PC-3 (cell line): ENCODE data around the gene FAM120B. TPM values are rescaled to one million over a fixed set of nuclear protein-coding genes. Genes with fewer than 3 reads are reported as not detected.
A peak's percentile ranks its signal among the peaks of the same experiment; 100 is the strongest.

Experiments
- ATAC-seq: fragments of 200-7000 bp; cut with Tn5 transposase; 2 replicates; pipeline ENCODE4 v1.9.1; 2020; ENCODE audit warnings: mild to moderate bottlenecking, moderate library complexity
- Bru-seq: library from RNA; stranded (reverse); fragments of 400-500 nt; gene quantifications from one replicate; lab custom pipeline; 2021; lab: Mats Ljungman, UMichigan
- BruChase-seq, 2 experiments: library from RNA; stranded (reverse); fragments of 400-500 nt; gene quantifications; one replicate each; lab custom pipeline; 2021; lab: Mats Ljungman, UMichigan
- BruUV-seq: library from RNA; stranded (reverse); fragments of 400-500 nt; replicated peaks from 2 replicates; lab custom pipeline; 2021; lab: Mats Ljungman, UMichigan
- CTCF ChIA-PET: fragments of 300-600 bp; sonication (Branson Sonifier 250); formaldehyde crosslinking; loops from one replicate; lab custom pipeline; 2022; ENCODE audit warnings: antibody characterized with exemption; lab: Charles Lee
- POLR2A ChIA-PET: fragments of 300-600 bp; sonication (Branson Sonifier 250); formaldehyde crosslinking; loops from one replicate; lab custom pipeline; 2022; ENCODE audit warnings: antibody characterized with exemption; ENCODE audit not compliant: unreplicated experiment; lab: Charles Lee
- DNase-seq: peaks from one replicate; pipeline ENCODE4 v3.0.0-alpha.2; 2015
- H2AFZ ChIP-seq: fragments of 300-600 bp; sonication (generic); 2 replicates; pipeline ENCODE4 v1.6.0; 2016; ENCODE audit warnings: antibody characterized with exemption, low read length
- H3F3A ChIP-seq: fragments of 300-600 bp; sonication (generic); one replicate; pipeline ENCODE4 v1.6.0; 2017; ENCODE audit warnings: antibody characterized with exemption, low read length, control low read depth, mild to moderate bottlenecking; ENCODE audit not compliant: unreplicated experiment
- H3K27ac ChIP-seq: fragments of 300-600 bp; sonication (generic); 2 replicates; pipeline ENCODE4 v1.5.1; 2016; ENCODE audit warnings: mild to moderate bottlenecking, low read length
- H3K27me3 ChIP-seq: fragments of 300-600 bp; sonication (generic); 2 replicates; pipeline ENCODE4 v1.6.1; 2016; ENCODE audit warnings: low read length, mixed read lengths
- H3K36me3 ChIP-seq: fragments of 300-600 bp; sonication (generic); 2 replicates; pipeline ENCODE4 v1.6.1; 2016; ENCODE audit warnings: low read depth, mixed run types, low read length, mixed read lengths
- H3K4me1 ChIP-seq: fragments of 300-600 bp; sonication (generic); 2 replicates; pipeline ENCODE4 v1.5.1; 2016; ENCODE audit warnings: low read length; ENCODE audit not compliant: insufficient read depth
- H3K4me2 ChIP-seq: fragments of 300-600 bp; sonication (generic); 2 replicates; pipeline ENCODE4 v1.6.0; 2016; ENCODE audit warnings: low read length
- H3K4me3 ChIP-seq: fragments of 300-600 bp; sonication (generic); 2 replicates; pipeline ENCODE4 v1.5.1; 2016; ENCODE audit warnings: mild to moderate bottlenecking, low read length, mixed read lengths
- H3K79me2 ChIP-seq: fragments of 300-600 bp; sonication (generic); 2 replicates; pipeline ENCODE4 v1.6.1; 2017; ENCODE audit warnings: low read length, mixed read lengths
- H3K9ac ChIP-seq: fragments of 300-600 bp; sonication (generic); 2 replicates; pipeline ENCODE4 v1.6.0; 2016; ENCODE audit warnings: mild to moderate bottlenecking, low read length
- H3K9me2 ChIP-seq: fragments of 300-600 bp; sonication (generic); replicated peaks from 2 replicates; pipeline ENCODE4 v1.6.1; 2016; ENCODE audit warnings: mixed run types, low read length, mixed read lengths
- H3K9me3 ChIP-seq: fragments of 300-600 bp; sonication (generic); 2 replicates; pipeline ENCODE4 v1.6.1; 2016; ENCODE audit warnings: low read length, mixed read lengths
- H4K20me1 ChIP-seq: fragments of 300-600 bp; sonication (generic); 2 replicates; pipeline ENCODE4 v1.6.1; 2016; ENCODE audit warnings: low read length, mixed read lengths
- EZH2 ChIP-seq: fragments of 300-600 bp; sonication (generic); IDR thresholded peaks from one replicate; pipeline ENCODE4 v1.6.1; 2017; ENCODE audit warnings: antibody characterized with exemption, mild to moderate bottlenecking, low read length; ENCODE audit not compliant: unreplicated experiment
- EZH2phosphoT487 ChIP-seq: fragments of 300-600 bp; sonication (generic); IDR thresholded peaks from 2 replicates; pipeline ENCODE4 v1.6.1; 2018; ENCODE audit warnings: mild to moderate bottlenecking, antibody characterized with exemption, low read length, borderline replicate concordance
- intact Hi-C: fragments of 100-400 bp; cut with micrococcal nuclease; formaldehyde crosslinking; loops from 2 replicates; pipeline ENCODE4 v1.9.0; 2023
- long read RNA-seq: library from polyadenylated mRNA; unstranded; transcript quantifications from one replicate; pipeline ENCODE4 v2.0.0, GENCODE V29; 2021; ENCODE audit not compliant: unreplicated experiment
- total RNA-seq: library from RNA; depleted of rRNA; stranded (reverse); fragments of >200 nt; gene quantifications from 2 replicates; pipeline ENCODE4 v1.2.3, GENCODE V29; 2014; rRNA removed
- TF ChIP-seq, protein P1 (sequence below): fragments of 300-600 bp; sonication (generic); conservative IDR thresholded peaks from 2 replicates; pipeline ENCODE4 v1.5.1; 2017; ENCODE audit warnings: antibody characterized with exemption, low read depth, mild to moderate bottlenecking, low read length

FAM120B gene, protein sequence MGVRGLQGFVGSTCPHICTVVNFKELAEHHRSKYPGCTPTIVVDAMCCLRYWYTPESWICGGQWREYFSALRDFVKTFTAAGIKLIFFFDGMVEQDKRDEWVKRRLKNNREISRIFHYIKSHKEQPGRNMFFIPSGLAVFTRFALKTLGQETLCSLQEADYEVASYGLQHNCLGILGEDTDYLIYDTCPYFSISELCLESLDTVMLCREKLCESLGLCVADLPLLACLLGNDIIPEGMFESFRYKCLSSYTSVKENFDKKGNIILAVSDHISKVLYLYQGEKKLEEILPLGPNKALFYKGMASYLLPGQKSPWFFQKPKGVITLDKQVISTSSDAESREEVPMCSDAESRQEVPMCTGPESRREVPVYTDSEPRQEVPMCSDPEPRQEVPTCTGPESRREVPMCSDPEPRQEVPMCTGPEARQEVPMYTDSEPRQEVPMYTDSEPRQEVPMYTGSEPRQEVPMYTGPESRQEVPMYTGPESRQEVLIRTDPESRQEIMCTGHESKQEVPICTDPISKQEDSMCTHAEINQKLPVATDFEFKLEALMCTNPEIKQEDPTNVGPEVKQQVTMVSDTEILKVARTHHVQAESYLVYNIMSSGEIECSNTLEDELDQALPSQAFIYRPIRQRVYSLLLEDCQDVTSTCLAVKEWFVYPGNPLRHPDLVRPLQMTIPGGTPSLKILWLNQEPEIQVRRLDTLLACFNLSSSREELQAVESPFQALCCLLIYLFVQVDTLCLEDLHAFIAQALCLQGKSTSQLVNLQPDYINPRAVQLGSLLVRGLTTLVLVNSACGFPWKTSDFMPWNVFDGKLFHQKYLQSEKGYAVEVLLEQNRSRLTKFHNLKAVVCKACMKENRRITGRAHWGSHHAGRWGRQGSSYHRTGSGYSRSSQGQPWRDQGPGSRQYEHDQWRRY
- 8.7 and 11.5 TPM in 2 replicates for total RNA-seq
- Bru-seq, nascent RNA = percentile 74 among the genes with signal in this experiment
- percentile 67 among the genes with signal in this experiment for BruChase-seq, experiment 1, labeled RNA remaining after a 6-hour chase
- percentile 79 among the genes with signal in this experiment for BruChase-seq, experiment 2, labeled RNA remaining after a 2-hour chase
- long read RNA-seq, full-length matches to known transcripts = 59 of 82 reads
- long read RNA-seq, partial matches to known transcripts = 6 of 82 reads
- long read RNA-seq, other reads (novel, unspliced or antisense) = 17 of 82 reads

DNA sequence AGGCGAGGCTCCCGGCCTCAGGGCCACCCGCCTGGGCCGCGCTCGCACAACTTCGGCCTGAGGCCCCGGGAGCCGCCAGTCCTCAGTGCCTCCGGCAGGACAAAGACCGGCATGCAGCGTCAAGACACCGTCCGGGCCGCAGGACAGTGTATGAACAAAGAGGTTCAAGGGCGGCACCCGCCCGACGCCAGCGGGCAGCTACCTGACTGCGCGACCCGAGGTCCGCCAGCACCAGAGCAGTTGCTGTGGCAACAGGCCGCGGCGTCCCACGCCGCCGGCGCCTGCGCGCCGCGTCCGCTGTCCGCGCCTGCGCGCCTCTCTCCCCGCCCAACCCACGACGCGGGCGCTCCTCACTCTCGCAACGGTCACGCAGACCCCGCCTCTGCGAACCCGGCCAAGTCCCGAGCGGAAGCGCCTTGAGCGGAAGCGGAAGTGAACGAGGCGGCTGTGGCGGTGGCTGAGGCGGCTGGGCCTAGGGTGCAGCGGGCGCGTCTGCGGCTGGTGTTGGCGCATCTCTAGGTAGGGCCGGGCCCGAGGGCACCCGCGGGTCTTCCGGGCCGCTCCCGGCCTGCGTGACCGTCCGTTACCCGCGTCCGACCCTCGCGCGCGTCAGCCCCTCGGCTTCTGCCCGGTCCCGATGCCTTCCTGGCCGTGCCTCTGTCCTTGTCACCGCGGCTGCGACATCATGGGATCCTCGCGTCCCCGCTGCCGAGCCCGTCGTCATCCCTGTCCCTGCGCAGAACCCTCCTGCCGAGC lies at the start of gene FAM120B:
Gene FAM120B, plus strand, starts transcription at position 435 of the 756 bp plus-strand sequence. CDS start 10,633 bp downstream, outside the sequence.
- no peaks in the 10 kb centered on the region for H3K9me3 ChIP-seq
- BruUV-seq = no TSS peak
- peak within 1 kb of the TSS; percentile 98 for H3K4me2 ChIP-seq
- ChIA-PET POLR2A (no interaction called here), CTCF (no interaction called here)
- H3K4me1 ChIP-seq = peaks cover 16% of the 10 kb centered on the region
- no peak for TF ChIP-seq EZH2
- TF ChIP-seq, protein P1, sequence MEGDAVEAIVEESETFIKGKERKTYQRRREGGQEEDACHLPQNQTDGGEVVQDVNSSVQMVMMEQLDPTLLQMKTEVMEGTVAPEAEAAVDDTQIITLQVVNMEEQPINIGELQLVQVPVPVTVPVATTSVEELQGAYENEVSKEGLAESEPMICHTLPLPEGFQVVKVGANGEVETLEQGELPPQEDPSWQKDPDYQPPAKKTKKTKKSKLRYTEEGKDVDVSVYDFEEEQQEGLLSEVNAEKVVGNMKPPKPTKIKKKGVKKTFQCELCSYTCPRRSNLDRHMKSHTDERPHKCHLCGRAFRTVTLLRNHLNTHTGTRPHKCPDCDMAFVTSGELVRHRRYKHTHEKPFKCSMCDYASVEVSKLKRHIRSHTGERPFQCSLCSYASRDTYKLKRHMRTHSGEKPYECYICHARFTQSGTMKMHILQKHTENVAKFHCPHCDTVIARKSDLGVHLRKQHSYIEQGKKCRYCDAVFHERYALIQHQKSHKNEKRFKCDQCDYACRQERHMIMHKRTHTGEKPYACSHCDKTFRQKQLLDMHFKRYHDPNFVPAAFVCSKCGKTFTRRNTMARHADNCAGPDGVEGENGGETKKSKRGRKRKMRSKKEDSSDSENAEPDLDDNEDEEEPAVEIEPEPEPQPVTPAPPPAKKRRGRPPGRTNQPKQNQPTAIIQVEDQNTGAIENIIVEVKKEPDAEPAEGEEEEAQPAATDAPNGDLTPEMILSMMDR = no peak
- no peak for TF ChIP-seq EZH2phosphoT487
- peak within 1 kb of the TSS; percentile 95 for H3K4me3 ChIP-seq
- H2AFZ ChIP-seq = peak within 1 kb of the TSS; percentile 95
- intact Hi-C loops = no loop called here
- no peaks in the 10 kb centered on the region; the same call in 1 of the 2 replicates for H4K20me1 ChIP-seq
- H3K27me3 ChIP-seq = no peaks in the 10 kb centered on the region
- no peaks in the 10 kb centered on the region for H3K36me3 ChIP-seq
- H3K9ac ChIP-seq = peak within 1 kb of the TSS; percentile 96
- no peaks in the 10 kb centered on the region for H3K9me2 ChIP-seq
- DNase-seq (peak; percentile 91), ATAC-seq (peak; percentile 93)
- no peaks in the 10 kb centered on the region for H3F3A ChIP-seq
- 0 out of 2 replicates have a peak within 1 kb of the TSS, but pooled peaks have one; percentile 12 for H3K27ac ChIP-seq
- peaks cover 50% of the 10 kb centered on the region for H3K79me2 ChIP-seq

DNA sequence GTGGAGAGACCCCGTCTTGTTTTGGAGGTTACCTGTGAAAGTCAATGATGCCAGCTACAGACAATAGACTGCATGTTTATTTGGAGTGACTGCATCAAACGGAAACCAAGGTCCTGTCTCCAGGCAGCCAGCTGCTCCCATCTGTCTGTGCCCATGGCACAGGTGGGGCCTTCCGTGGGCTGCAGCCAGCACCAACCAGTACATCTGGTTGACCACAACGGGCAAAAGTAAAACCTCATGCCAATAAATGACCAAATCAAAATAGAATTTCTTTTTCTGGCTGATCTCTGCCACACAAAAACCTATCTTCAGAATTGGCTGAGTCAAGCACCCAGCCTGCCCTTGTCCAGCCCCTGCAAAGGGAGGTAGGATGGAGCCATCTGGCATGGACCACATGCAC lies 49.2 kb upstream of the FAM120B start:
- ChIA-PET POLR2A (no interaction called here), CTCF (no interaction called here)
- DNase-seq = no peak

More for the DNA sequence above, 49.2 kb upstream of the FAM120B start:
- H3K36me3 ChIP-seq = no peaks in the 10 kb centered on the region
- H3K79me2 ChIP-seq = no peaks in the 10 kb centered on the region
- no peaks in the 10 kb centered on the region for H3K9me3 ChIP-seq
- H3K27ac ChIP-seq = no peak overlapping the region
- no peak overlapping the region for H3K9ac ChIP-seq
- ATAC-seq = no peak
- no peak overlapping the region for H3K4me2 ChIP-seq
- H4K20me1 ChIP-seq = no peaks in the 10 kb centered on the region
- no peaks in the 10 kb centered on the region for H3F3A ChIP-seq
- TF ChIP-seq EZH2 = no peak
- no peak for TF ChIP-seq EZH2phosphoT487
- TF ChIP-seq, protein P1 = no peak
- H2AFZ ChIP-seq = no peak overlapping the region
- intact Hi-C loops = no loop called here
- H3K9me2 ChIP-seq = no peaks in the 10 kb centered on the region
- H3K4me1 ChIP-seq = no peaks in the 10 kb centered on the region
- H3K27me3 ChIP-seq = no peaks in the 10 kb centered on the region
- H3K4me3 ChIP-seq = no peak overlapping the region
- no TSS peak for BruUV-seq
